DOHH2 (cell line): Measurements from ENCODE around the gene SEH1L.
A peak's percentile ranks its signal among the peaks of the same experiment; 100 is the strongest.

Experiments used
- H3F3A ChIP-seq: fragments of 200-600 bp; sonication (generic), shearing (Covaris generic); 2 replicates; pipeline ENCODE4 v1.6.0; 2016; ENCODE audit warnings: antibody characterized with exemption, mild to moderate bottlenecking; ENCODE audit not compliant: control insufficient read depth, insufficient read depth
- H3K27ac ChIP-seq: fragments of 200-600 bp; sonication (generic); 2 replicates; pipeline ENCODE4 v1.5.1; 2014; ENCODE audit warnings: low read depth, mild to moderate bottlenecking, low read length, moderate library complexity
- H3K27me3 ChIP-seq: fragments of 200-600 bp; sonication (generic); 2 replicates; pipeline ENCODE4 v1.6.1; 2014; ENCODE audit warnings: mild to moderate bottlenecking, low read length, mixed read lengths; ENCODE audit not compliant: control insufficient read depth
- H3K36me3 ChIP-seq: fragments of 200-600 bp; sonication (generic); 2 replicates; pipeline ENCODE4 v1.6.1; 2014; ENCODE audit warnings: mild to moderate bottlenecking, low read length, moderate library complexity, mixed read lengths; ENCODE audit not compliant: control insufficient read depth
- H3K4me1 ChIP-seq: fragments of 200-600 bp; sonication (generic); 2 replicates; pipeline ENCODE4 v1.6.1; 2014; ENCODE audit warnings: mild to moderate bottlenecking, low read length, mixed read lengths; ENCODE audit not compliant: control insufficient read depth
- H3K4me2 ChIP-seq: fragments of 200-600 bp; sonication (generic); 2 replicates; pipeline ENCODE4 v1.6.0; 2014; ENCODE audit warnings: mild to moderate bottlenecking, low read length, moderate library complexity
- H3K4me3 ChIP-seq: fragments of 200-600 bp; sonication (generic); 2 replicates; pipeline ENCODE4 v1.5.1; 2014; ENCODE audit warnings: mild to moderate bottlenecking, low read length, mixed read lengths
- H3K79me2 ChIP-seq: fragments of 200-600 bp; sonication (generic); 2 replicates; pipeline ENCODE4 v1.6.1; 2014; ENCODE audit warnings: mild to moderate bottlenecking, low read length, mixed read lengths; ENCODE audit not compliant: control insufficient read depth
- H3K9me2 ChIP-seq: fragments of 200-600 bp; sonication (generic); replicated peaks from 2 replicates; pipeline ENCODE4 v1.6.1; 2014; ENCODE audit warnings: mild to moderate bottlenecking, low read length, mixed read lengths; ENCODE audit not compliant: control insufficient read depth
- H3K9me3 ChIP-seq: fragments of 200-600 bp; sonication (generic); 2 replicates; pipeline ENCODE4 v1.6.1; 2014; ENCODE audit warnings: antibody characterized with exemption, low read length, mixed read lengths; ENCODE audit not compliant: control insufficient read depth, insufficient read depth
- H4K20me1 ChIP-seq: fragments of 200-600 bp; sonication (generic); 2 replicates; pipeline ENCODE4 v1.6.0; 2014; ENCODE audit warnings: low read depth, mild to moderate bottlenecking, antibody characterized with exemption, low read length, moderate library complexity; ENCODE audit not compliant: control insufficient read depth, insufficient read depth
- CTCF ChIP-seq: fragments of 200-600 bp; sonication (generic); IDR thresholded peaks from one replicate; pipeline ENCODE4 v1.5.1; 2014; ENCODE audit warnings: antibody characterized with exemption, mild to moderate bottlenecking, low read depth, low read length; ENCODE audit not compliant: poor library complexity, severe bottlenecking
- EZH2phosphoT487 ChIP-seq: fragments of 200-600 bp; sonication (generic); IDR thresholded peaks from 2 replicates; pipeline ENCODE4 v1.6.1; 2017; ENCODE audit warnings: borderline replicate concordance, mild to moderate bottlenecking, antibody characterized with exemption, low read length, moderate library complexity, mixed read lengths

The SEH1L gene

GRCh38 chr18:12944709-12945108 lies 3.1 kb upstream of the SEH1L start:
- Histone ChIP-seq H3K27ac (no peak overlapping the region), H3K9me3 (no peaks in the 10 kb centered on the region), H3K4me3 (no peak overlapping the region), H4K20me1 (no peaks in the 10 kb centered on the region), H3K79me2 (peaks cover 30% of the 10 kb centered on the region), H3K9me2 (no peaks in the 10 kb centered on the region), H3K36me3 (peaks cover 17% of the 10 kb centered on the region), H3K27me3 (no peaks in the 10 kb centered on the region), H3K4me1 (peaks cover 22% of the 10 kb centered on the region), H3F3A (peaks cover 5% of the 10 kb centered on the region), H3K4me2 (no peak overlapping the region)
- TF ChIP-seq CTCF (no peak), EZH2phosphoT487 (no peak)

GRCh38 chr18:12946549-12947284 lies 1.1 kb upstream of the SEH1L start:
- Histone ChIP-seq H4K20me1 (0 out of 2 replicates have a peak, but pooled peaks cover 4% of the 10 kb centered on the region), H3K36me3 (peaks cover 34% of the 10 kb centered on the region)

GRCh38 chr18:12948050-12948804 lies 416 bp downstream of the SEH1L start:
- peaks cover 5% of the 10 kb centered on the region for H3F3A ChIP-seq
- H3K79me2 ChIP-seq: peaks cover 65% of the 10 kb centered on the region
- no peaks in the 10 kb centered on the region for H3K9me3 ChIP-seq
- TF ChIP-seq EZH2phosphoT487 (no peak), CTCF (no peak)
- H3K4me2 ChIP-seq: peak overlapping the region; percentile 98
- H3K27me3 ChIP-seq: no peaks in the 10 kb centered on the region
- H3K27ac ChIP-seq: peak overlapping the region; percentile 95
- H3K36me3 ChIP-seq: peaks cover 46% of the 10 kb centered on the region
- H4K20me1 ChIP-seq: 0 out of 2 replicates have a peak, but pooled peaks cover 4% of the 10 kb centered on the region
- peaks cover 39% of the 10 kb centered on the region for H3K4me1 ChIP-seq
- peak overlapping the region; percentile 95 for H3K4me3 ChIP-seq
- no peaks in the 10 kb centered on the region for H3K9me2 ChIP-seq

More at GRCh38 chr18:12946549-12947284, 1.1 kb upstream of the SEH1L start:
- H3K4me2 ChIP-seq: peak overlapping the region; percentile 79
- TF ChIP-seq EZH2phosphoT487 (no peak), CTCF (peak; percentile 21)
- H3K4me3 ChIP-seq: peak overlapping the region; percentile 92
- no peaks in the 10 kb centered on the region for H3K9me2 ChIP-seq
- peaks cover 39% of the 10 kb centered on the region for H3K4me1 ChIP-seq
- H3K9me3 ChIP-seq: no peaks in the 10 kb centered on the region
- no peaks in the 10 kb centered on the region for H3K27me3 ChIP-seq
- H3K79me2 ChIP-seq: peaks cover 50% of the 10 kb centered on the region
- H3F3A ChIP-seq: peaks cover 5% of the 10 kb centered on the region
- H3K27ac ChIP-seq: peak overlapping the region; percentile 68
